HEK293 (cell line): ENCODE measurements around the gene EIF4H.

Experiments used
- CTCF ChIA-PET: fragments of 350-600 bp; formaldehyde crosslinking; extraction: SDS; loops from one replicate; lab custom pipeline; 2021; ENCODE audit warnings: antibody characterized with exemption; lab: Yijun Ruan, JAX
- POLR2A ChIA-PET: fragments of 300-600 bp; formaldehyde crosslinking; extraction: SDS; loops from one replicate; lab custom pipeline; 2020; ENCODE audit warnings: antibody characterized with exemption, inconsistent platforms; lab: Yijun Ruan, JAX
- H3K27ac ChIP-seq: fragments of 200-500 bp; sonication (Bioruptor generic); 2 replicates; pipeline ENCODE4 v1.5.1; 2014; ENCODE audit warnings: low read depth, low read length, control low read depth, inconsistent platforms; ENCODE audit errors: extremely low read depth
- H3K36me3 ChIP-seq, 2 experiments: fragments of 200-500 bp in 1 of 2; sonication (Bioruptor generic) in 1 of 2; 1 replicate in 1 of 2; 2 replicates in 1 of 2; pipeline ENCODE4 v1.5.1; 2014 to 2017; ENCODE audit warnings: inconsistent platforms in 2 of 2, low read length in 2 of 2; ENCODE audit not compliant: control insufficient read depth in 2 of 2, insufficient read depth in 1 of 2
- H3K4me1 ChIP-seq: fragments of 200-500 bp; sonication (Bioruptor generic); 2 replicates; pipeline ENCODE4 v1.5.1; 2014; ENCODE audit warnings: mild to moderate bottlenecking, low read length, inconsistent platforms; ENCODE audit not compliant: control insufficient read depth, insufficient read depth
- H3K4me3 ChIP-seq: 2 replicates; pipeline ENCODE4 v1.5.1; 2011; ENCODE audit warnings: low read depth, mild to moderate bottlenecking, control low read depth, low read length, moderate library complexity
- H3K9me3 ChIP-seq: fragments of 200-500 bp; sonication (Bioruptor generic); 2 replicates; pipeline ENCODE4 v1.5.1; 2014; ENCODE audit warnings: low read depth, low read length, inconsistent platforms; ENCODE audit not compliant: control insufficient read depth, insufficient read depth
- KLF9 ChIP-seq: fragments of 450-650 bp; formaldehyde crosslinking; IDR thresholded peaks from 2 replicates; pipeline ENCODE4 v1.5.1; 2016; ENCODE audit warnings: missing biosample characterization, missing genetic modification characterization, low read depth
- TCF7L2 ChIP-seq: IDR thresholded peaks from 2 replicates; pipeline ENCODE4 v1.6.1; 2011; ENCODE audit warnings: low read depth, mild to moderate bottlenecking, inconsistent platforms, low read length, moderate library complexity, borderline replicate concordance
- WT1 ChIP-seq: fragments of 450-650 bp; formaldehyde crosslinking; IDR thresholded peaks from 2 replicates; pipeline ENCODE4 v1.5.1; 2016; ENCODE audit warnings: missing biosample characterization, missing genetic modification characterization
- ZFP69B ChIP-seq: fragments of 450-650 bp; formaldehyde crosslinking; IDR thresholded peaks from 2 replicates; pipeline ENCODE4 v1.5.1; 2016; ENCODE audit warnings: missing biosample characterization, missing genetic modification characterization
- ZNF19 ChIP-seq: fragments of 450-650 bp; formaldehyde crosslinking; IDR thresholded peaks from 2 replicates; pipeline ENCODE4; 2016; ENCODE audit warnings: missing biosample characterization, missing genetic modification characterization, low read depth
- ZNF37A ChIP-seq: fragments of 450-650 bp; IDR thresholded peaks from 2 replicates; pipeline ENCODE4 v1.5.1; 2018; ENCODE audit warnings: missing biosample characterization, missing genetic modification characterization
- ZNF416 ChIP-seq: fragments of 450-650 bp; formaldehyde crosslinking; IDR thresholded peaks from 2 replicates; pipeline ENCODE4 v1.5.1; 2016; ENCODE audit warnings: missing biosample characterization, missing genetic modification characterization
- ZNF473 ChIP-seq: fragments of 450-650 bp; formaldehyde crosslinking; IDR thresholded peaks from 2 replicates; pipeline ENCODE4 v1.5.1; 2017; ENCODE audit warnings: missing biosample characterization, missing genetic modification characterization
- ZNF585B ChIP-seq: fragments of 450-650 bp; formaldehyde crosslinking; IDR thresholded peaks from 2 replicates; pipeline ENCODE4 v1.5.1; 2016; ENCODE audit warnings: missing biosample characterization, missing genetic modification characterization
- ZNF600 ChIP-seq: fragments of 450-650 bp; formaldehyde crosslinking; IDR thresholded peaks from 2 replicates; pipeline ENCODE4 v1.5.1; 2016; ENCODE audit warnings: missing biosample characterization, missing genetic modification characterization
- ZNF654 ChIP-seq: fragments of 450-650 bp; formaldehyde crosslinking; IDR thresholded peaks from 2 replicates; pipeline ENCODE4 v1.5.1; 2016; ENCODE audit warnings: low read depth, missing biosample characterization, missing genetic modification characterization
- ZNF747 ChIP-seq: fragments of 450-650 bp; formaldehyde crosslinking; IDR thresholded peaks from 2 replicates; pipeline ENCODE4 v1.5.1; 2016; ENCODE audit warnings: missing biosample characterization, missing genetic modification characterization
- TF ChIP-seq, protein P1 (sequence below): fragments of 450-650 bp; formaldehyde crosslinking; IDR thresholded peaks from 2 replicates; pipeline ENCODE4 v1.5.1; 2017; ENCODE audit warnings: missing biosample characterization, missing genetic modification characterization
- TF ChIP-seq, protein P2 (sequence below): fragments of 450-650 bp; formaldehyde crosslinking; IDR thresholded peaks from 2 replicates; pipeline ENCODE4 v1.5.1; 2016; ENCODE audit warnings: missing biosample characterization, missing genetic modification characterization
- TF ChIP-seq, protein P3 (sequence below): fragments of 450-650 bp; formaldehyde crosslinking; IDR thresholded peaks from 2 replicates; pipeline ENCODE4 v1.5.0; 2017; ENCODE audit warnings: missing biosample characterization, missing genetic modification characterization, borderline replicate concordance
- TF ChIP-seq, protein P4 (sequence below): fragments of 450-650 bp; formaldehyde crosslinking; IDR thresholded peaks from 2 replicates; pipeline ENCODE4 v1.5.1; 2017; ENCODE audit warnings: missing biosample characterization, missing genetic modification characterization

Gene EIF4H

DNA sequence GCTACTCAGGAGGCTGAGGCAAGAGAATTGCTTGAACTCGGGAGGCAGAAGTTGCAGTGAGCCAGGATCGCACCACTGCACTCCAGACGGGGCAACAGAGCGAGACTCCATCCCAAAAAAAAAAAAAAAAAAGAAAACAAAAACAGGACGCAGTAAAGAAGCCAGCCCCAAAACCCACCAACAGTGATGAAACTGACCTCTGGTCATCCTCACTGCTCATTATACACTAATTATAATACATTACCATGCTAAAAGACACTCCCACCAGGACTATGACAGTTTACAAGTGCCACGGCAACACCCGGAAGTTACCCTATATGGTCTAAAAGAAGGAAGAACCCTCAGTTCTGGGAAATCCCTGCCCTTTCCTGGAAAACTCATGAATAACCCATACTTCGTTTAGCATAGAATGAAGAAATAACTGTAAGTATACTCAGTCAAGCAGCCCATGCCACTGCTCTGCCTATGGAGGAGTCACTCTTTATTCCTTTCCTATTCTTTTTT is 40.0 kb upstream of the EIF4H start (continued):
- TF ChIP-seq ZNF416 (tag by site-specific recombination) (no peak), ZNF747 (tag by site-specific recombination) (no peak)

DNA sequence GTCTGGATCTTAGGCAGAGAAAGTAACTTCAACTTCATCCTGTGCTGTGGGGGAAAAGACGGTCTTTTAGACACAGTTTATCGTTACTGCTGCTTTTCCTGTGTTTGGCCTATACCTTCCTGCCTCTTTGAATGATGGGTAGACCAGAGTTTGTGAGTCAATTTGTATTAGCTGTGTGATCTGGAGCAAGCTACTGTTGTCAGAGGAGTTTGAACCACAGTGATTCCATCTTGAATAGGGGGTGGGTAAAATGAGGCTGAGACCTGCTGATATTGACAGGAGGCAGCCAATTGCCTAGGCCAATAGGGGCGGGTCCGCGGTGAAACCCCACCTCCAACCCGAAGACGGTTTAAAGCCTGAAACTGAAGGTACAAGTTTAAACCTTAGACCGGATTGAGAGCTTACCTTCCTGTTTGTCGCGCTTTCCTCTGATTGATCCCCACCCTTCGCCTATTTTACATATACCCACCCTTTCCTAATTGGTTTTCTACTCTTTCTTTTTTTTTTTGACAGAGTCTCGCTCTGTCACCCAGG is 35.8 kb upstream of the EIF4H start:
- ChIA-PET CTCF (interaction anchor here (0.6 kb wide), 1 partner anchor 27 kb away, joined by 3 read pairs; no protein-coding TSS in a partner anchor), POLR2A (no interaction called here)
- H3K27ac ChIP-seq: no peak overlapping the region
- TF ChIP-seq ZNF473 (tag by site-specific recombination) (no peak), WT1 (tag by site-specific recombination) (no peak), ZNF19 (tag by site-specific recombination) (no peak), ZFP69B (tag by site-specific recombination) (no peak), ZNF654 (tag by site-specific recombination) (no peak), ZNF585B (no peak), ZNF600 (no peak), KLF9 (tag by site-specific recombination) (no peak), ZNF37A (tag by site-specific recombination) (no peak), TCF7L2 (no peak)
- TF ChIP-seq, protein P1, sequence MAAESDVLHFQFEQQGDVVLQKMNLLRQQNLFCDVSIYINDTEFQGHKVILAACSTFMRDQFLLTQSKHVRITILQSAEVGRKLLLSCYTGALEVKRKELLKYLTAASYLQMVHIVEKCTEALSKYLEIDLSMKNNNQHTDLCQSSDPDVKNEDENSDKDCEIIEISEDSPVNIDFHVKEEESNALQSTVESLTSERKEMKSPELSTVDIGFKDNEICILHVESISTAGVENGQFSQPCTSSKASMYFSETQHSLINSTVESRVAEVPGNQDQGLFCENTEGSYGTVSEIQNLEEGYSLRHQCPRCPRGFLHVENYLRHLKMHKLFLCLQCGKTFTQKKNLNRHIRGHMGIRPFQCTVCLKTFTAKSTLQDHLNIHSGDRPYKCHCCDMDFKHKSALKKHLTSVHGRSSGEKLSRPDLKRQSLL (tag by site-specific recombination): no peak
- TF ChIP-seq, protein P2, sequence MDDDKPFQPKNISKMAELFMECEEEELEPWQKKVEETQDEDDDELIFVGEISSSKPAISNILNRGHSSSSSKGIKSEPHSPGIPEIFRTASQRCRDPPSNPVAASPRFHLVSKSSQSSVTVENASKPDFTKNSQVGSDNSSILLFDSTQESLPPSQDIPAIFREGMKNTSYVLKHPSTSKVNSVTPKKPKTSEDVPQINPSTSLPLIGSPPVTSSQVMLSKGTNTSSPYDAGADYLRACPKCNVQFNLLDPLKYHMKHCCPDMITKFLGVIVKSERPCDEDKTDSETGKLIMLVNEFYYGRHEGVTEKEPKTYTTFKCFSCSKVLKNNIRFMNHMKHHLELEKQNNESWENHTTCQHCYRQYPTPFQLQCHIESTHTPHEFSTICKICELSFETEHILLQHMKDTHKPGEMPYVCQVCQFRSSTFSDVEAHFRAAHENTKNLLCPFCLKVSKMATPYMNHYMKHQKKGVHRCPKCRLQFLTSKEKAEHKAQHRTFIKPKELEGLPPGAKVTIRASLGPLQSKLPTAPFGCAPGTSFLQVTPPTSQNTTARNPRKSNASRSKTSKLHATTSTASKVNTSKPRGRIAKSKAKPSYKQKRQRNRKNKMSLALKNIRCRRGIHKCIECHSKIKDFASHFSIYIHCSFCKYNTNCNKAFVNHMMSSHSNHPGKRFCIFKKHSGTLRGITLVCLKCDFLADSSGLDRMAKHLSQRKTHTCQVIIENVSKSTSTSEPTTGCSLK (tag by site-specific recombination): no peak
- TF ChIP-seq, protein P3, sequence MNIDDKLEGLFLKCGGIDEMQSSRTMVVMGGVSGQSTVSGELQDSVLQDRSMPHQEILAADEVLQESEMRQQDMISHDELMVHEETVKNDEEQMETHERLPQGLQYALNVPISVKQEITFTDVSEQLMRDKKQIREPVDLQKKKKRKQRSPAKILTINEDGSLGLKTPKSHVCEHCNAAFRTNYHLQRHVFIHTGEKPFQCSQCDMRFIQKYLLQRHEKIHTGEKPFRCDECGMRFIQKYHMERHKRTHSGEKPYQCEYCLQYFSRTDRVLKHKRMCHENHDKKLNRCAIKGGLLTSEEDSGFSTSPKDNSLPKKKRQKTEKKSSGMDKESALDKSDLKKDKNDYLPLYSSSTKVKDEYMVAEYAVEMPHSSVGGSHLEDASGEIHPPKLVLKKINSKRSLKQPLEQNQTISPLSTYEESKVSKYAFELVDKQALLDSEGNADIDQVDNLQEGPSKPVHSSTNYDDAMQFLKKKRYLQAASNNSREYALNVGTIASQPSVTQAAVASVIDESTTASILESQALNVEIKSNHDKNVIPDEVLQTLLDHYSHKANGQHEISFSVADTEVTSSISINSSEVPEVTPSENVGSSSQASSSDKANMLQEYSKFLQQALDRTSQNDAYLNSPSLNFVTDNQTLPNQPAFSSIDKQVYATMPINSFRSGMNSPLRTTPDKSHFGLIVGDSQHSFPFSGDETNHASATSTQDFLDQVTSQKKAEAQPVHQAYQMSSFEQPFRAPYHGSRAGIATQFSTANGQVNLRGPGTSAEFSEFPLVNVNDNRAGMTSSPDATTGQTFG (tag by site-specific recombination): no peak
- TF ChIP-seq, protein P4, sequence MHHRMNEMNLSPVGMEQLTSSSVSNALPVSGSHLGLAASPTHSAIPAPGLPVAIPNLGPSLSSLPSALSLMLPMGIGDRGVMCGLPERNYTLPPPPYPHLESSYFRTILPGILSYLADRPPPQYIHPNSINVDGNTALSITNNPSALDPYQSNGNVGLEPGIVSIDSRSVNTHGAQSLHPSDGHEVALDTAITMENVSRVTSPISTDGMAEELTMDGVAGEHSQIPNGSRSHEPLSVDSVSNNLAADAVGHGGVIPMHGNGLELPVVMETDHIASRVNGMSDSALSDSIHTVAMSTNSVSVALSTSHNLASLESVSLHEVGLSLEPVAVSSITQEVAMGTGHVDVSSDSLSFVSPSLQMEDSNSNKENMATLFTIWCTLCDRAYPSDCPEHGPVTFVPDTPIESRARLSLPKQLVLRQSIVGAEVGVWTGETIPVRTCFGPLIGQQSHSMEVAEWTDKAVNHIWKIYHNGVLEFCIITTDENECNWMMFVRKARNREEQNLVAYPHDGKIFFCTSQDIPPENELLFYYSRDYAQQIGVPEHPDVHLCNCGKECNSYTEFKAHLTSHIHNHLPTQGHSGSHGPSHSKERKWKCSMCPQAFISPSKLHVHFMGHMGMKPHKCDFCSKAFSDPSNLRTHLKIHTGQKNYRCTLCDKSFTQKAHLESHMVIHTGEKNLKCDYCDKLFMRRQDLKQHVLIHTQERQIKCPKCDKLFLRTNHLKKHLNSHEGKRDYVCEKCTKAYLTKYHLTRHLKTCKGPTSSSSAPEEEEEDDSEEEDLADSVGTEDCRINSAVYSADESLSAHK: no peak
- no peak overlapping the region for H3K4me3 ChIP-seq
- no peaks in the 10 kb centered on the region for H3K4me1 ChIP-seq
- H3K9me3 ChIP-seq: no peaks in the 10 kb centered on the region
- no peaks in the 10 kb centered on the region for H3K36me3 ChIP-seq
